Keratinocyte (primary cell): Measurements from ENCODE around the gene MOB3B. TPM values are rescaled to one million over a fixed set of nuclear protein-coding genes. Genes with fewer than 3 reads are reported as not detected.

Experiments
- DNase-seq: peaks from one replicate; pipeline ENCODE4 v3.0.0-alpha.2; 2011; ENCODE audit warnings: low read depth, missing footprints, low spot score
- FAIRE-seq: peaks from 2 replicates; lab custom pipeline; 2011; peaks lifted over from hg19 to GRCh38; lab: Jason Lieb, UNC
- H2AFZ ChIP-seq: 2 replicates; pipeline ENCODE4 v1.6.0; 2012; ENCODE audit warnings: low read length, control low read depth, inconsistent platforms; ENCODE audit not compliant: control insufficient read depth
- H3K27ac ChIP-seq: 2 replicates; pipeline ENCODE4 v1.5.1; 2011; ENCODE audit warnings: low read length; ENCODE audit not compliant: control insufficient read depth, insufficient read depth
- H3K27me3 ChIP-seq: 3 replicates; pipeline ENCODE4 v1.6.0; 2011; ENCODE audit warnings: low read length; ENCODE audit not compliant: control insufficient read depth, insufficient read depth; ENCODE audit errors: extremely low read depth
- H3K36me3 ChIP-seq, 2 experiments: 2 replicates in 1 of 2; 3 replicates in 1 of 2; pipeline ENCODE4 v1.5.1; 2011; ENCODE audit warnings: low read length in 2 of 2, mild to moderate bottlenecking in 1 of 2; ENCODE audit not compliant: control insufficient read depth in 2 of 2, insufficient read depth in 2 of 2; ENCODE audit errors: extremely low read depth in 1 of 2
- H3K4me1 ChIP-seq: 3 replicates; pipeline ENCODE4 v1.5.1; 2011; ENCODE audit warnings: low read length; ENCODE audit not compliant: control insufficient read depth, insufficient read depth; ENCODE audit errors: extremely low read depth
- H3K4me2 ChIP-seq: 3 replicates; pipeline ENCODE4 v1.6.0; 2011; ENCODE audit warnings: low read depth, low read length; ENCODE audit not compliant: control insufficient read depth, insufficient read depth; ENCODE audit errors: extremely low read depth
- H3K4me3 ChIP-seq, 3 experiments: fragments of 200-600 bp in 1 of 3; sonication (generic) in 1 of 3; 2 replicates in 2 of 3; 3 replicates in 1 of 3; pipeline ENCODE4 v1.5.1; 2011 to 2016; ENCODE audit warnings: low read length in 3 of 3, mild to moderate bottlenecking in 3 of 3, control low read depth in 2 of 3, inconsistent platforms in 1 of 3, low read depth in 1 of 3, mixed read lengths in 1 of 3, mixed run types in 1 of 3, moderate library complexity in 1 of 3; ENCODE audit not compliant: control insufficient read depth in 2 of 3, insufficient read depth in 2 of 3; ENCODE audit errors: extremely low read depth in 1 of 3
- H3K79me2 ChIP-seq: 2 replicates; pipeline ENCODE4 v1.6.0; 2012; ENCODE audit warnings: low read length; ENCODE audit not compliant: control insufficient read depth, insufficient read depth
- H3K9ac ChIP-seq: 3 replicates; pipeline ENCODE4 v1.6.0; 2011; ENCODE audit warnings: low read length; ENCODE audit not compliant: control insufficient read depth, insufficient read depth; ENCODE audit errors: extremely low read depth
- H3K9me1 ChIP-seq: 3 replicates; pipeline ENCODE4 v1.6.0; 2011; ENCODE audit warnings: low read length; ENCODE audit not compliant: control insufficient read depth, insufficient read depth; ENCODE audit errors: extremely low read depth
- H3K9me3 ChIP-seq: 2 replicates; pipeline ENCODE4 v1.5.1; 2012; ENCODE audit warnings: low read depth, low read length; ENCODE audit not compliant: control insufficient read depth
- H4K20me1 ChIP-seq: 3 replicates; pipeline ENCODE4 v1.6.0; 2011; ENCODE audit warnings: low read length; ENCODE audit not compliant: control insufficient read depth, insufficient read depth; ENCODE audit errors: extremely low read depth
- CTCF ChIP-seq, 3 experiments: IDR thresholded peaks in 1 of 3; conservative IDR thresholded peaks in 1 of 3; optimal IDR thresholded peaks in 1 of 3; 2 replicates in 2 of 3; 3 replicates in 1 of 3; pipeline versions ENCODE3 to v1.5.1; 2011; ENCODE audit warnings: low read length in 3 of 3, mild to moderate bottlenecking in 3 of 3, moderate library complexity in 2 of 3, control low read depth in 1 of 3, inconsistent platforms in 1 of 3; ENCODE audit not compliant: insufficient read depth in 2 of 3; ENCODE audit errors: extremely low read depth in 1 of 3
- EZH2 ChIP-seq: IDR thresholded peaks from one replicate; pipeline ENCODE4 v1.6.1; 2012; ENCODE audit warnings: inconsistent platforms, mild to moderate bottlenecking, low read length, moderate library complexity
- dilution Hi-C: fragments of 300-500 bp; cut with MboI; formaldehyde crosslinking; loops from one replicate; pipeline ENCODE4 v1.7.0; 2020; ENCODE audit warnings: low sequenced_read_pairs; ENCODE audit not compliant: extremely low pct_ligation_motif_present
- polyA plus RNA-seq, 5 experiments: library from polyadenylated mRNA; depleted of rRNA in 3 of 5; stranded (reverse) in 3 of 5; stranded (forward) in 1 of 5; unstranded in 1 of 5; fragments of >200 nt; gene quantifications; 1 replicate in 1 of 5; 2 replicates in 3 of 5; 3 replicates in 1 of 5; pipeline versions ENCODE4 v1.2.1 to v1.2.3, GENCODE V29; 2011 to 2012; ENCODE audit warnings: missing spikeins in 2 of 5, low read depth in 1 of 5, low replicate concordance in 1 of 5

MOB3B gene
- polyA plus RNA-seq, 1 donor (not counting 4 experiments of a cell fraction or from before 2014, with no cell fraction given), result 35.3 TPM

DNA sequence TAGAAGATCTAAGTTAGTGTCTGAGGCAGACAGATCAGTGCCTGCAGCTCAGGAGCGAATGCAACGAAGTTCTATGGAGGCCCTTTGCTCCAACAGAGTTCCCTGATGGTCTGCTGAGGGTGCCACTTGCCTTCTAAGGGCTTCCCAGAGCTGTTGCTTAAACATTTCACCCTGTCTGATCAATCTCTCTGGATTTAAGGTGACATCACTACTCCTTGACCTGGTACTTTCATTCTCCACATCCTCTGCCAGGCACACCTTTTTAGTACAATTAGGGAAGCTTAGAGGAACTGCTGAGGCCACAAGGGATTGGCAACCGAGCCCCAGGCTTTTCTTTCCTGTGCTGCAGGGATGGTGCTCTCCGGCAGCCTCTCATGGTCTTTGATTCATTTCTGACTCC lies 99.7 kb downstream of the MOB3B start:
- Histone ChIP-seq H3K9me1 (no peaks in the 10 kb centered on the region), H3K79me2 (peaks cover 14% of the 10 kb centered on the region), H3K27ac (no peak overlapping the region), H3K4me3 (no peak overlapping the region), H3K9ac (no peak overlapping the region), H3K27me3 (no peaks in the 10 kb centered on the region), H4K20me1 (no peaks in the 10 kb centered on the region), H3K4me1 (peaks cover 76% of the 10 kb centered on the region), H3K36me3 (no peaks in the 10 kb centered on the region), H3K9me3 (no peaks in the 10 kb centered on the region), H3K4me2 (no peak overlapping the region), H2AFZ (no peak overlapping the region)
- DNase-seq (no peak), FAIRE-seq (peak; percentile 29)
- dilution Hi-C loops, result no loop called here
- TF ChIP-seq CTCF (optimal IDR thresholded peaks at IDR 0.05 in 1 of 3, IDR thresholded peaks at IDR 0.05 in 1 of 3, conservative IDR thresholded peaks at IDR 0.05 in 1 of 3; ENCODE audit: extremely low read depth in 1 of 3, insufficient read depth in 2 of 3, low read length in 3 of 3) (no peak), EZH2 (no peak)

DNA sequence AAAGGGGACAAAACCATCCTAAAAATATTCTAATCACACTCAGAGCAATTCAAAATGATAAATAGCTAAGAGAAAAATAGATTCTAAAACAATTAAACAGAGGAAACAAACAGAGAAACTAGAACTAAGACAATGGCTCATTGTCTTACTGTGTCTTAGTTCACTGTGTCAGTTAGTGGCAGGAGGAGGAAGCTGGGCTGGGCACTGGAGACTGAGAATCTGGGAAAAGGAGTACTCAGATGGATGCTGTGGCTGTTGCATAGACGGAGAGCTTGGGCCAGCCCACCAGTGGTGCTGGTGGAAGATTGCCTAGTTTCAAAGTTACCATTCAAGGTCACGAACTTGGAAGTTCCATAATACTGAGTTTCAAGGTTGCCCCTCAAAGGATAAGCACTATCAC lies 100.2 kb downstream of the MOB3B start:
- dilution Hi-C loops, result no loop called here
- no peaks in the 10 kb centered on the region for H3K27me3 ChIP-seq
- FAIRE-seq (peak; percentile 32), DNase-seq (no peak)
- no peaks in the 10 kb centered on the region for H3K36me3 ChIP-seq
- H3K4me1 ChIP-seq, result peaks cover 79% of the 10 kb centered on the region
- no peaks in the 10 kb centered on the region for H3K9me3 ChIP-seq
- H2AFZ ChIP-seq, result no peak overlapping the region
- no peak overlapping the region for H3K4me2 ChIP-seq
- TF ChIP-seq CTCF (optimal IDR thresholded peaks at IDR 0.05 in 1 of 3, IDR thresholded peaks at IDR 0.05 in 1 of 3, conservative IDR thresholded peaks at IDR 0.05 in 1 of 3; ENCODE audit: extremely low read depth in 1 of 3, insufficient read depth in 2 of 3, low read length in 3 of 3) (no peak), EZH2 (no peak)
- peaks cover 12% of the 10 kb centered on the region for H3K79me2 ChIP-seq
- H3K4me3 ChIP-seq, result no peak overlapping the region
- peak overlapping the region; percentile 7 for H3K27ac ChIP-seq
- H3K9ac ChIP-seq, result no peak overlapping the region
- H4K20me1 ChIP-seq, result no peaks in the 10 kb centered on the region
- no peaks in the 10 kb centered on the region for H3K9me1 ChIP-seq
